Activated CD8-positive, alpha-beta memory T cell treated with anti-CD3 and anti-CD28 coated beads for 36 hours (primary cell): ENCODE measurements around the gene DOCK10. TPM values are rescaled to one million over a fixed set of nuclear protein-coding genes. Genes with fewer than 3 reads are reported as not detected.

Source experiments
- CTCF ChIA-PET: fragments of 350-600 bp; sonication (Branson Sonifier 250); formaldehyde crosslinking; loops from one replicate; lab custom pipeline; 2021; ENCODE audit warnings: antibody characterized with exemption; lab: Charles Lee
- POLR2A ChIA-PET: fragments of 350-600 bp; sonication (Branson Sonifier 250); formaldehyde crosslinking; loops from one replicate; lab custom pipeline; 2021; ENCODE audit warnings: antibody characterized with exemption; lab: Charles Lee
- total RNA-seq, 2 experiments: library from RNA; stranded (reverse); gene quantifications; one replicate each; pipeline ENCODE4 v1.2.3, GENCODE V29; 2021

Gene DOCK10
- total RNA-seq, 2 experiments from 2014 or later: 144 to 152 TPM

DNA sequence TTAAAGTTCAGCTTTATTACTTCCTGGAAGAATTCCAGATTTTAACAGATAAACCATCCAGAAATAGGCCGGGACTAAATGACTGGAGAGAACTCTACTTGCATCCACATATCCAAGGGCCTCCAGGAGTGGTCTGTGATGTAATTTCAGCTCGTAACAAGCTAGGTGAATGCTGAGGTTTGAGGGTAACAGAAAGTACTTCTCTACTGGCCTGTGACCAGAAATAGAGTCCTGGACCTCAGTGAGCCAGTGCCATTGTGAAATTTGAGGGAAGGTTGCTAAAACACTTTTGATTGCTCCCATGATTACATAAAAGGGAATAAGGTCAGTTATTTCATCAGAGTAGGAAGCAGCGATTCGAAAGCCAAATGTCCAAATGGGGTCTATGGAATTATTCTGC, 158.1 kb downstream of the DOCK10 start:
- ChIA-PET POLR2A (no interaction called here), CTCF (no interaction called here)

DNA sequence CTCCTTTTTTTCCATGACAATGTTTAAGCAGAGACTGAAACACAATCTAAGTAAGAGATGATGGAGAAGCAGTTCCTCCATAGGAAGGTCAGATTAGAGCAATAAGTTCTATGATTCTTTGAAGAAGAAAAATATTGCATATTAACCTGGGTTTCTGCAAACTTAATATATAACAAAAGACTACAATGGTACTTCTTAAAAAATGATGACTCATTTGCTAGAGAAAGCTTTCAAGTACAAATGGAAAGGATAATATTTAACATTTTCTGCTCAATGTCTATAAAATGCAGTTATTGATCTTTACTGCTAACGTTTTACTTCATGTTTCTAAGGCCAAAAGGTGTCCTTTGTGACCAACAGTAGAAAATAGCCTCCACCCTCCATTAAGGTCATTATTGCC, 158.6 kb downstream of the DOCK10 start:
- CTCF ChIA-PET: no interaction called here
- POLR2A ChIA-PET: no interaction called here

DNA sequence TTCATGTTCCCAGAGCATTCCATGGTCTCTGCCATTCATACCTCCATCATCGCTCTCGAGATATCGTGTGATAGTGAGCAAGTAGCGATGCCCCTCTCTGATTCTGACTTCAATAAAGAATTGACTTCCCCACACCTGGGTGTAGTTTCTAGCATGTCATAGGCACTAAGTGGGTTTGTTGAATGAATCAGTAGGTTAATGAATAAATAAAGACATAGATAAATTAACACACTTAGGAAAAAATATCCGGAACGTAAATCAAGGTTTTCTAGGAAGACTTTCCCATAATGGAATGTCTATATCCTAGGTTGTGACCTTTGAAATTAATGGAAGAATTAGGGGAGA, 159.1 kb downstream of the DOCK10 start:
- ChIA-PET POLR2A (no interaction called here), CTCF (no interaction called here)

DNA sequence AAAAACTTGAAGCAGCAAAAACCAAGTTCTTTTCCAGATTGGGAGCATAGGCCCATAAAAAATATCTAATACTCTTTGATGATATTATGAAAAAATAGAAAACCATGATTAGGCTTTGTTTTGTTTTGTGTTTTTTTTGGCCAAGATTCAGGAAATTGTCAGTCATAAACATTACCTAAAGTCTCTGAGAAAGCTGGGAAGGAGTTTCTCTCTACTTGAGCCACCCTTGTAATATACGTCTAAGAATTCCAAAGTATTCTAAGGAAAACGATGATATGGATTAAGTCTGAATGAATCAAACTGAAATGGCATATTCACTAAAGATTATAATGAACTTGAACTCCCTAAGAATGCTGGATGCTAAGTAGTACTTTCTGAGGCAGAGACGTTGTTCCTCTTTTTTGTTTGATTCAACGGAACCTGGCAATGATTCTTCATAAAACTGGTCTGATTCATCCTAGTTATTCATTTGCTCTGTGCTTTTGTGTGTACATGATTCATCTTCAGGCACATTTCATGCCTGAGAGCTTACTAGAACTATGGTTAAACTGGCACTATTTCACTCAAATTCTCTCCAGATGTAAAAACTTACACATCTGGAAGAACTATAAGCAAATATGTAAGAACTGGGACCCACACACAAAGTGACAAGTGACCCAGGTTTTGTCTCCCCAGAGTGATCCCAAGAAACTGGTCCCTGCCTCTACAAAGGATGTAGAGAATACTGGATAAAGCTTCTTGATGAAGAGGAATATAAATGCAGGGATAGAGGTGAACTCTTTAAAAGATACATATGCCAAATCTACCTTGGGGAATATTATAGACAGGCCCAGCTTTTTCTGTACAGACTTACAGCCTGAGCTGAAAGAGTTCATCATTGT, 159.7 kb downstream of the DOCK10 start:
- ChIA-PET POLR2A (no interaction called here), CTCF (no interaction called here)

DNA sequence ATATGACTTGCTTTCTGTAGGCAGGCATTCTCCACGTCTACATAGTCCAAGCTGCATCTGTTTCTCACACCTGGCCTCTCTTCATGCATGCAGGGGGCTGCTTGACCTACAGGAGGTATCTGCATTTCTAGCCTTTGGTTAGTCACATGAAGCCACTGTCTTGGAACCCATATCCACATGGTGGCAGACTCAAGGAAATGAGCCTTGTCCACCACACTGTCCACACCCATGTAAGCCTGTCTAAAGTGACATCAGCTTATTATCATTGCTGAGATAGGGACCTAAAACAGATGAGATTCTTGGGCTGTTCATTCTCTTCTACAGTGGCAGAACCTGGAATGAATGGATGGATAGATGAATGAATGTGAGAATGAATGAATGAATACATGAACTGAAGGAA, 160.4 kb downstream of the DOCK10 start:
- ChIA-PET CTCF (interaction anchor here (0.7 kb wide), 1 partner anchor 122 kb away, joined by 3 read pairs; no protein-coding TSS in a partner anchor), POLR2A (interaction anchor here (0.7 kb wide), 1 partner anchor 61 kb away, joined by 4 read pairs; no protein-coding TSS in a partner anchor)

DNA sequence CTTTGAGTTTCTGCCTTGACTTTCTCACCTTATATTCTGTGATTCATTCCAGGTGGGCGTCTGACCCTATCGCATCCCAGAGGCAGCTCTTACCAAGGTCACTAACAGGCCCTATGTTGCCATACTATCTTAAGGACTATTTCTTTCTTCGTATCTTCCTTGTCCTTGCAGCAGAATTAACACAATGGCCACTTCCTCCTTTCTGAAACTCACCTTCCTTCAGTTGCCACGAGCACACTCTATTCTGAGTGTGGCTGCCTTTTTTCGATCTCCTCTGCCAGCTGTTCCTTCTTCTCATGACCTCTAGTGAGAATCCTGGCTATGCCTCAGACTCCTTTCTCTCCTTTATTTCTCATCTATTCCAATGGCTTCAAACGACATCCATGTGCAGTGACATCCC, 165.7 kb downstream of the DOCK10 start:
- POLR2A ChIA-PET: no interaction called here
- CTCF ChIA-PET: no interaction called here

DNA sequence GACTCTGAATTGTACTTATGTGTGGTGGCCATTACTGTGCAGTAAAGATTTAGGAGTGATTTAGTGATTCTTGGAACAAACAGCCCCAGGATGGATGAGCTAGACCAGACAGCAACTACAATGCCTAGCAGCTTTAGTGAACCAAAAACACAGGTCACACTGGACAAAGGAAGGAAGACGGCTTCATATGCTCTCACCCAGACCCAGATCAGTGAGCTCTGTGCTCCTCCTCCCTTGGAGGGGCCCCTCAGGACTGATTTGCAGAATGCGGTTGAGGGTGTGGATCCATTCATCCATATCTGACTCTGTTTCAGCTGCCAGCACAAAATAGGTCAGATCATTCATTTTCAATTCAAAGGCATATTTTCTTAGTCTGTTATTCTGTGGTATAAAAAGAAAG, 166.4 kb downstream of the DOCK10 start:
- ChIA-PET CTCF (no interaction called here), POLR2A (no interaction called here)

DNA sequence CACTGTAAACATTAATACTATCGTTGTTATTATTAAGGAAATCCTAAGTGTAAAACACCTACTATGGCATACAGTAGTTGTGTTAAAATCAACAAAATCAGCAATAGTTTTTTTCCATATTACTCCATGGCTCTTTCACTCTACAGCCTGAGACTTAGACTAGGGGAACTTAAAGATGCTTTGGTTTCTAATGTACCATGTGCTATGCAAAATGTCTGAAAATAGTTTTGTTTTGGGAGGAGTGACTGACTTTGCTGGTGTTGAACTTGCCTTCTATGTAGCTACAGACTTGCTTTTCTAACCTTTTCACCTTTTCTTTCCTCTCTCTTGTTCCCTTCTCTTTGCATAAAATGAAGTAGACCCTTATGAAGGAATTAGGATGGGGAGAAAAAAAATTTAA, 167.1 kb downstream of the DOCK10 start:
- ChIA-PET CTCF (no interaction called here), POLR2A (no interaction called here)

DNA sequence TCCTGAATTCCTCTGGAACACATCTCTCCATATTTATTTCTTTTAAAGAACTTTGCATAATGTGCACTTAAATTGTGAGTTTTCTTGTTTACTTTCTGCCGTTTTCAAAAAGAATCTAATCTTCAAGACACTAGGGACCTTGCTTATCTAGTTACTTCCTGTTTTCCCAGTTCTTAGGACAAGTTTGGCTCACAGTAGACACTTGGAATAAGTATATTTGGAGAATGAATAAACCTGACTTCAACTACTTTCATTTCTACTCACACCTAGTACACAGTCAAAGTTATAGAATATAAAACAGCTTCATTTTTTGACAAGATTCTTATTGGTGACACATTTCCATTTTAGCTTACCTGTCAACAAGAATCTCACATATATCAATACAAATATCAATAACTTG, 170.5 kb downstream of the DOCK10 start:
- POLR2A ChIA-PET: no interaction called here
- CTCF ChIA-PET: no interaction called here

DNA sequence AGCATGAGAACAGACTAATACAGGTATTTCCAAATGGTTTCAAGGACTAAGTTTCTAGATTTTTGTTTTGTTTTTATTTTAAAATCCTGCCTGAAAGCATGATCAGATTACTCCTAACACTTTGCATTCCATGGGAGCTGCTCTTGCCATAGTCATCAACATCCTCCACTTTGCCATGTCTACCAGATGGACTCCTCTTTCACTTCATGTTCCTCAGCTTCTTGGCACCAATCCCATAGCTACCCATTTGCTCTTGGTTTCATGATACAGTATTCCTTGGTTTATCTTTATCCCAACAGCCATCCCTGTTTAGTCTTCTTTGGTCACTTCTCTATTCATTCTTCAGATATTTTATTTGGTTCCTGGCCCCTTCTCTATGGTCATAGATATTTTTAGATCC, 171.9 kb downstream of the DOCK10 start:
- CTCF ChIA-PET: no interaction called here
- POLR2A ChIA-PET: no interaction called here

DNA sequence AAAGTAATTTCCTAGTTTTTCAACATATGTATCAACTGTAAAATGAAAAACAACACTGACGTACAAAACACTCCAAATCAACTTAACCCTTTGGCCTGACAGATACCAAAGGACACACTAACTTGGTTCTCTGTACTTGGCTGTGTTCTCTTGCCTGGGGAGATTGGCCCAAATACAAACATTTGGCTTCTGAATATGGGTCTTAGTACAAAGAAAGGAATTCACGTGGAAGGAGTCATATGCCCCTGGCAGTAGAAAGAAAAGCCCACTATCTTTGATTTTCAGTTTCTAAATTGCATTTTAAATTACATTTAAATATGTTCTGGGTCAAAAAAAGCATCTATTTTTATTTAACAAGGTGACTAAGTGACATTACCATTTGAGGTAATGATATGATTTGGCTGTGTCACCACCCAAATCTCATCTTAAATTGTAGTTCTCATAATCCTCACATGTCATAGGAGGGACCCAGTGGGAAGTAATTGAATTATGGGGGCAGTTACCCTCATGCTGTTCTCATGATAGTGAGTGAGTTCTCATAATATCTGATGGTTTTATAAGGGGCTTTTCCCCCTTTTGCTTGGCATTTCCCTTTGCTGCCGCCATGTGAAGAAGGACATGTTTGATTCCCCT, 172.6 kb downstream of the DOCK10 start:
- ChIA-PET CTCF (no interaction called here), POLR2A (no interaction called here)

DNA sequence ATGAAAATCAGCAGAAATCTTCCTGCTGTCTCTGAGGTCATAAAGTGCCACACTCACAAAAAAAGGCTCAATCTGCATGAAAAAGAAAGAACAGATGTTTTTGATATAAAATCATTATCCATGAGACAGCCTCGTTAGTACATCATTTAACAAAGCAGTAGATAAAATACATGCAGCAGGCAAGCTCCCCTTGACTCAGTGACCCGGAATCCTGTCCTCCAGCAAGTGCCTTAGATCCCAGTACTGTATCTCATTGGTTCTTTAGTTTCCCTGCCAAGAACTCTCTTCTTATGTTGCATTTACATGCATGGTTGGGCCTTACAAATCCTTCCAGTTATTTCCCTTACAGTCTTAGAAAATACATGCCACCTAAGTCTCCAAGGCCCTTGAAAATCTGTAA, 177.3 kb downstream of the DOCK10 start:
- CTCF ChIA-PET: interaction anchor here (0.6 kb wide), 1 partner anchor 41 kb away, joined by 3 read pairs; no protein-coding TSS in a partner anchor
- POLR2A ChIA-PET: interaction anchor here (0.7 kb wide), 1 partner anchor 1906 kb away, joined by 3 read pairs; no protein-coding TSS in a partner anchor

DNA sequence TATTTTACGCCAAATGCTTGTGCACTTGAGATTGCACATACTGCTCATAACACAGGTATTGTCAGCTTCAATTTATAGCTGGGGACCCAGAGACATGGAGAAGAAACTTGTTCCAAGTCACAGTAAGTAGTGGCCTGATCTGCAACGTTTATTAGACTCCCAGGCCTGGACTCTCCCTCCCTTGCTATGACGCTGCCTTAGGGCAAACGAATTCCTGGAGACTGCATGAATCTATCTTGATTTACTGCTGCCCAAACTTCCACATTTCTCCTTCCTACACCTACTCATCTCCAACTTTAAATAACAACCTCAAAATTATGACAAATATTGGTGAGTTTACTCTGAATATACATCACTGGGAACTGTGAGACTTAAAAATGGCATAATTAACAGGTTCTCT, 181.0 kb downstream of the DOCK10 start:
- CTCF ChIA-PET: no interaction called here
- POLR2A ChIA-PET: no interaction called here

DNA sequence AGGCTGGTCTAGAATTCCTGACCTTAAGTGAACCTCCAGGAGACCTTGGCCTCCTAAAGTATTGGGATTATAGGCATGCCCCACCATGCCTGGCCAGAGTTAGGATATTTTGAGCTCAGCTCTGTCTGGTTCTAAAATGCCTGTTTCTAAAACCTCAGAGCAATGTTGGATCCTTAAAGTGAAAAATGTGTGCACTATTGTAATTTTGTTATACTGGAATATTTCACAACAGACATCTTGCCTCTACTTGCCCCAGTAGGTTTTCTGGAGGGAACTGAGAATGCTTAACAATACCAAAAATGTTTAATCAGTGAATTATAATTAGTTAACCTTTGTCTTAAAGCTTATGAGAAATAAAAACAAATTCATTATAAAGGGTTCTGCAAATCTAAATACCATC, 181.5 kb downstream of the DOCK10 start:
- ChIA-PET POLR2A (no interaction called here), CTCF (no interaction called here)

DNA sequence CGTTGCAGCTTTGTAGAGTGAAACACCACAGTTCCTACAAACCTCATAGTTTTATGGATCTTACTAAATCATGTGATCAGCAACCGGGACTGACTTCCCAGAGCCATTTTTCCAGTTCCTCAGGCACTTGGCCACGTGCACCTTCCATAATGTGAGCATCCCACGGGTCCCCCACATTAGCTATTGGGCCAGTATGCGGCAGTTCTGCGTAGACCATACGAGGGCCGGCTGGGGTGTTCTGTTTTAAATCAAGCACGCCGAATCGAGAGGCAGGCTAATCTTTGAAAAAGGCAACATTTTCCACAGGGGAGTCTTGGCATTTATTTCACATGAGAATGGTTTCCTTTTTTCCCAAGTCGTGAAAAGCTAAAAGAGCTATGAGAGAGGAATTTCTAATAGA, 190.5 kb downstream of the DOCK10 start:
- POLR2A ChIA-PET: no interaction called here
- CTCF ChIA-PET: no interaction called here

DNA sequence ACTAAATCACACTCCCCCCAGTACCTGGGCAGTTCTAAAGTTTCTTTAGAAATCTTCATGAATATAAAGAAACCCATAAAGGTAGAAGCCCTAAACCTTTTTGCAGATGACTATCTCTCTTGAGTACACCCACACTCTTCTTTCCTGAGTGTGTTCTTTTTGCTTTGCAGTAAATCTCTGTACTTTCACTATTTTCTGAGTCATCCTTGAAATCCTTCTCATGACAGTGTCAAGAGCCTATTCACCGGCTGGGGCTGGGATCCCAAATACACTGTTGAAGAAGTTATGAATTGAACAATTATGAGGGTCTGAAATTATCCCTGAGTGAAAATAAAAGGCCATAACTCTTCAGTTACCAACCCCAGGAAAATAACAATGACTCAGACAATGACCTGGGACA, 192.2 kb downstream of the DOCK10 start:
- POLR2A ChIA-PET: no interaction called here
- CTCF ChIA-PET: no interaction called here

DNA sequence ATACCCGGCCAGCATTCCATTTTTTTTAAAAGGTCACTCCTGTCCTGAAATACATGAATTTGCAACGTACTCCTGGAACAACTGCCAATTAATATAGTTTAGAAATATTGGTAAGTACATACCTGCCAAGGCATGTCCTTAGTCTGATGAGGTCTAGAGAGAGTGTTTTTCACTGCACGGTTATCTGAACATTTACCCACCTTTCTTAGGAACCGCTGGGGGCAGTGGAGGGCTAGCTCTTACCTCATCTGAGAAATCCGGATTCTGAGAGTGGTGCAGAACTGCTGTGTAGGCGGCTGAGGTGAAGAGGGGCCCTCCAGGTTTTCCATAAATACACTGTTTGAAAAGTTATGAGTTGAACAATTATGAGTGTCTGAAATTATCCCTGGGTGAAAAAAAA, 193.0 kb downstream of the DOCK10 start:
- POLR2A ChIA-PET: no interaction called here
- CTCF ChIA-PET: no interaction called here

DNA sequence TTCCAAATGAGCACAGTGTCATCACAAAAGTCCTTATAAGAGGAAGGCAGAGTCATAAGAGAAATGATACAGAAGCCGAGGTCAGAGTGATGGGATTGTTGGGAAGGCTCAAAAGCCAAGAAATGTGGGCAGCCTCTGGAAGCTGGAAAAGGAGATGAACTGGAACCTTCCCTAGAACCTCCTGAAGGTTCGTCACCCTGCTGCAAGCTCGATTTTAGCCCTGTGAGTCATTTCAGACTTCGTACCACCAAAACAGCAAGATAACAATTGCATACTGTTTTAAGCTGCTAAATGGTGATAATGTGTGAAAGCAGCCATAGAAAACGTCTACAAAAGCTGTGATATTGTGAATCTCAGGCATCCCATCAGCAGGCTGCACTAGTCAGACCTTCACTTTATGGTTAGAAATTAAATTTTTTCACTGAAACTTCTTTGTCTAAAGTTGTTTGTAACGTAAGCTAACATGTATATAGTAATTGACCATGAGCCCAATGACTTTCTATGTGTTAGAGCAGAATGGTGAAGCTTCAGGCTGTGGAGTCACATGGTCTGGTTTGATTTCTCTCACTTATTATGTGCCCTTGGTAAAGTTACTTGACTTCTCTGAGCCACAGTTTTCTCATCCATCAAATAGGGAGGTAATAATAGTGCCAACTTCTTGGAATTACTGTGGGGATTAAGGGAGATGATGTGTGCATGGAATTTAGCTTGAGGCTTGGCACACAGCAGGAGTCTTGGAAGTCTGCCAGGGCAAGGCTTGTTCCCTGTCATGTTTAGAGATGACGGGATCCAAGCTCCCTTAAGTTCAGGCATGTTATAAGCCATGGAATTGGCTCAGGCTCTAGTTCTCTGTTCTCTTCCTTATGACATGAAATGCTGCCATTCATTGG, 194.1 kb downstream of the DOCK10 start:
- ChIA-PET CTCF (no interaction called here), POLR2A (no interaction called here)

DNA sequence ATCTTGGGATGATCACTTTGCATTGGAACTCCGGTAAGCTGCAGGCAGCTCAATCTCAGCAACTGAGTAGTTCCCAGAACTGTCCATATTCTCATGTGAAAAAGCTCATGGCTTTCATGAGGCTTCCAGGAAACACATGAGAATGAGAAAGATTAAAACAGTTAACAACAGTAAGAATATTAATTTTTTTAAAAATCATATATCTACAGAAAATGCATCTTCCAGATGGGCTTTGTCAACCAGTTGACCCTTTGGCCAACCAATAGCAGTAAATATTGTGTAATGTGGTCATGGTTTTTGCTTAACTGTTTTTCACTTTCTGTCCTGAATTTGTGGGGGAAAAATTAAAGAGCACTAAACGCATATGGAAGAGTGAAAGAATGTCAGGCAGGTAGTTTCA, 194.9 kb downstream of the DOCK10 start:
- ChIA-PET CTCF (no interaction called here), POLR2A (no interaction called here)

DNA sequence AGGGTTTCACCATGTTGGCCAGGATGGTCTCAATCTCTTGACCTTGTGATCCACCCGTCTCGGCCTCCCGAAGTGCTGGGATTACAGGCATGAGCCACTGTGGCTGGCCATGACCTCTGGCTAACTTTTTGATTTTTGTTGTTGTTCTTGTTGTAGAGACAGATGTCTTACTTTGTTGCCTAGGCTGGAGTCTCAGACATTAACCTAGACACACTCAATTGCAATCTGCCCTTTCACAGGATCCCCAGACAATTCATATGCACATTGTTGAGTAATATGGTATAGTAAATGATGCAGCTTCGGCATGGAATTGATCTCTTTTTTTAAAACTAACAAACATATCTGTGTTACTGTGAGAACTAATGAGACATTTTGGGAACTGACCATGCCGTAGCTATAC, 195.6 kb downstream of the DOCK10 start:
- CTCF ChIA-PET: no interaction called here
- POLR2A ChIA-PET: no interaction called here
